GM19438 (cell line): ENCODE results near the gene PSPC1.
"Not testable (repeated sequence)": the region's sequence is repeated elsewhere in the genome, so short reads cannot be mapped to it uniquely, and the experiment has no call there.

Experiments
- ATAC-seq: cut with Tn5 transposase; IDR thresholded peaks from one replicate; pipeline ENCODE4 v1.9.1; 2021; ENCODE audit warnings: low read depth; ENCODE audit not compliant: unreplicated experiment

The PSPC1 gene

GRCh38 chr13:19766591-19766990 is 16.2 kb downstream of the PSPC1 start:
- ATAC-seq, result no peak

- ATAC-seq, result no peak
Measured at GRCh38 chr13:19764237-19764636, 18.5 kb downstream of the PSPC1 start.

- no peak for ATAC-seq
Measured at GRCh38 chr13:19763618-19764017, 19.1 kb downstream of the PSPC1 start.

GRCh38 chr13:19759669-19760068 is 23.1 kb downstream of the PSPC1 start:
- ATAC-seq, result no peak

- ATAC-seq, result no peak
Measured at GRCh38 chr13:19742643-19743042, 40.1 kb downstream of the PSPC1 start.

- no peak for ATAC-seq
Measured at GRCh38 chr13:19737844-19738557, 44.7 kb downstream of the PSPC1 start.

- no peak for ATAC-seq
Measured at GRCh38 chr13:19726611-19727010, 56.1 kb downstream of the PSPC1 start.

GRCh38 chr13:19725320-19725719 is 57.4 kb downstream of the PSPC1 start:
- ATAC-seq, result no peak

- ATAC-seq, result no peak
Measured at GRCh38 chr13:19720039-19720438, 62.7 kb downstream of the PSPC1 start.

- no peak for ATAC-seq
Measured at GRCh38 chr13:19713186-19713965, 69.4 kb downstream of the PSPC1 start.

- ATAC-seq, result not testable (repeated sequence)
Measured at GRCh38 chr13:19709782-19710181, 73.0 kb downstream of the PSPC1 start.

- ATAC-seq, result not testable (repeated sequence)
Measured at GRCh38 chr13:19709039-19709438, 73.7 kb downstream of the PSPC1 start.

GRCh38 chr13:19704256-19704655 is 78.5 kb downstream of the PSPC1 start:
- ATAC-seq, result not testable (repeated sequence)

GRCh38 chr13:19701619-19702018 is 81.1 kb downstream of the PSPC1 start:
- ATAC-seq, result not testable (repeated sequence)

GRCh38 chr13:19700963-19701362 is 81.8 kb downstream of the PSPC1 start:
- ATAC-seq, result not testable (repeated sequence)

GRCh38 chr13:19695829-19696228 is 86.9 kb downstream of the PSPC1 start:
- ATAC-seq, result no peak

- ATAC-seq, result no peak
Measured at GRCh38 chr13:19695428-19695827, 87.3 kb downstream of the PSPC1 start.

- not testable (repeated sequence) for ATAC-seq
Measured at GRCh38 chr13:19691447-19691846, 91.3 kb downstream of the PSPC1 start.

- no peak for ATAC-seq
Measured at GRCh38 chr13:19685437-19685836, 97.3 kb downstream of the PSPC1 start.

GRCh38 chr13:19685034-19685433 is 97.7 kb downstream of the PSPC1 start:
- no peak for ATAC-seq

- ATAC-seq, result no peak
Measured at GRCh38 chr13:19681517-19681916, 101.2 kb downstream of the PSPC1 start.

- no peak for ATAC-seq
Measured at GRCh38 chr13:19680751-19681150, 102.0 kb downstream of the PSPC1 start.
